ENCODE data around the gene PCDHA4.

PCDHA4 gene

GRCh38 chr5:140862441-140863295, 55.8 kb downstream of the PCDHA4 start:
- no peak for FAIRE-seq

Measured in TTC549 (cell line).